Hematopoietic multipotent progenitor cell treated with erythropoietin and hydrocortisone succinate and interleukin-3 and kit ligand, for 4 days (in vitro differentiated cells): ENCODE measurements around the gene COL16A1.

Experiments used
- DNase-seq: peaks from one replicate; pipeline ENCODE4 v3.0.0-alpha.2; 2015

COL16A1 gene

DNA sequence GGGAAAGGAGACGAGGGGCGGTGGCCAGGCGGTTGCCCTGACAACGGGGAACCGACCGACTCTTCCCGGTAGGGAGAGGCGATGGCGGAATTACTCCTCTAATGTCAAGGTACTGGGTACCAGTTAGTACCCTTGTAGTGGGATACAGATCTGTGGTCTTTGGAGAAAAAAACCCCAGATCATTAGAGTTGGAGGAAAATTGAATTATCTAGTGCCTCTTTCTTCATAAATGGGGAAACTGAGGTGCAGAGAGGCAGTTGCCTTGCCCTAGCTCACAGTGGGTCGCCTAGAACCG, 58.6 kb downstream of the COL16A1 start:
- no peak for DNase-seq

DNA sequence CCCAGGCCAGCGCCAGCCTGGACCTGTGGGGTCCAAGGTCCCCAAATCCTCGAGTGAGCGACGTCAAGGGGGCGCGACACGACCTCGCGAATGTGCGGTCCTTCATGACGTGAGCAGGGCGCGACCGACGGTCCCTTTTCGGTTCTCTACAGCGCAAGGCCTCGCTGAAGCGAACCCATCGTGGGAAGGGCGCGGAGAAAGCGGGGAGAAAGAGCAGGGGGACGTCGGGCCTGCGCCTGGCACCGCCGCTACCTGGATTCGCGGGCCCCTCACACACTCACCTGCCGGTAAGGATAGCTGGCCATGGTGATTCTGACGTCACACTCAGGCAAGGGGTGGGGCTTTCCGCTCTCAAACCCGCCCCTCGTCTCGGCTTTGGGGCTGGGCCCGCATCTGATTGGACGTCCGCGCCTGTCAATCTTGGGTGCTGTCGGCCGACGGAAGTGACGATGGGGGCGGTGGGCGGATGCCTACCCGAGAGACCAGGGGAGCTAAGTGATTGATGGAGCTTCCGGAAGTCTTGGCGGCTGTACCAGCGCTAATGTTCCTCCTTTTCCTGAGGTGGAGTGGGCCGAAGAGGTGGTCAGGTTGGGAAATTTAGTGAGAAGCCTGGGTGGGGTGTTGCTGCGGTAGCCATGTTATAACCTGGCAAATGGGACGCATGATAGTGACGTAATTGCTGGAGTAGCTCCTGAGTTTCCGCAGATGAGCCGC, 59.1 kb downstream of the COL16A1 start, which contains the start of gene PEF1:
Gene PEF1, minus strand, starts transcription at position 317 of the 714 bp plus-strand sequence. Its CDS starts 12 bp downstream, at position 305.
- DNase-seq: peak; percentile 99

DNA sequence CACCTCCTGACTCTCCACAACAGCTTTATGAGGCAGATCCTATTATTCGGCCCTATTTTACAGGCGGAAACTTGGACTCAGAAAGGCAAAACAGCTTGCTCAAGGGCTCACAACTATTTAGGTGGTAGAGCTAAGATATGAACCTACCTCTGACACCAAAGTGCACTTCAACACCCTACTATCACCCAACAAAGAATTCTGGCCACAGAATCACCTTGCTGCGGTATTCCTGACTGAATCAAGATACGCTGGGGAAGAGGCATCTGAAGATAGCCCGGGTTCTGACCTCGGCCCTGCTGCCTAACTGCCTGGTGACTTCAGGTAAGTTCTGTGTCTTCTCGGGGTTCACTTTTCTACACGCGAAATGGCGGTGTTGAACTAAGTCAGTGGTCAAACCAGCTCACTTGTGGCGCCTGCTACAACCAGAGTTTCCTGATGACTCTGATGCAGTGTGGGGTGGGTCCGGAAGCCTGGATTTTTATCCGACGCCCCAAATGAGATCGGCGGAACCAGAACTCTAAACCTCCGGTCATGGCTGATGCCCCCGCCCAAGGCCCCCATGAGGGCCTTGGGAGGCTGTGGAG, 59.7 kb downstream of the COL16A1 start:
- DNase-seq: no peak

DNA sequence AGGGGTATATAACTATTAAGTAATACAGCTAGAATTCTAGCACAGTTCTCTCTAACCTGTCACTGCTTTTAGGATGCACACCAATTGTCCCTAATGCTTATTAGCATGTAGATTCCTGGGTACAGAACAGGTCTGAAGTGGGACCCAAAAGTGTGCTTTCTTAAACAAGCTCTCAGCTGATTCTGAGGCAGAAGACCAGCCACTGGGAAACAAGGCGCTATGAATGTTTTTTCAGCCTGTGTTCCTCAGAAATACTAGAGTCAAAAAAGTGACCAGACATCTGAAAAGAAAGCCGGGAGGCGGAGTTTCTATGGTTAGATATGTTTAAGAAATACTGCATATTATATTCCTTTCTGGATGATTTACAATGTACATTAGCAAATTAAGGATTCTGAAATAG, 60.9 kb downstream of the COL16A1 start:
- DNase-seq: no peak

DNA sequence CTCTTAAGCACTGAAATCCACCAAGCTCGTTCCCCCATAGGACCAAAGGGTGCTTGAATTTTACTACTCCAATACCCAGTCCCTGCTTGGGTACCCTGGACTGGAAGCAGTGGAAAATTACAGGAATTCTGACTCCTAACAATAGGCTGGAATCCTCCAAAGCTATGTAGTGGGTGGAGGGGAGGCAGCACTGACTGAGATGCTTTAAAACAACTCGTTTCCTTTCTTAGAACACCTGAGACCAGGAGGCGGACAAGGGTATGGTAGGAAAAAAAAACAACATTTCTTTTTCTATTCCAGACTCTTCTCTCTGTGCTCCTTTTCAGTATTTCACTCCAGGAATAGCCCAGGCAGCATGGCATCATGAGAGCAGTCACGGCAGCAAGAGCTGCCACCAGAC, 61.5 kb downstream of the COL16A1 start:
- no peak for DNase-seq

DNA sequence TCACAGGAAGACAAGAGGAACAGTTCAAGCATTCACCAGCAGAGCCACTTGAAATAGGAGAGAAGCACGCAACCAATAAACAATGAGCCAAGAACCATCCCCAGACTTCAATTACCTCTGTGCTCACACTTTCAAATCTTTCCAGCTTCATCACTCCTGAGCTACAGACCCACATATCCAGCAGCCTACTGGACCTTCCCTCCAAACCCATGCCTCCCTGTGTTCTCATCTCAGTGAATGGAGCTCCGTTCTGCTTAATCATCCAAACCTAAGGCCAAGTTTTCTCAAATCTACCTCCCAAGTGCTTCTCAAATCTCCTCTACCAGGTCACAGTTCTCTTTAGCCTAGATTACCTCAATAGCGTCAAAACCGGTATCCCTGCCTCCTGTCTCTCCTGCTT, 62.9 kb downstream of the COL16A1 start:
- DNase-seq: no peak

DNA sequence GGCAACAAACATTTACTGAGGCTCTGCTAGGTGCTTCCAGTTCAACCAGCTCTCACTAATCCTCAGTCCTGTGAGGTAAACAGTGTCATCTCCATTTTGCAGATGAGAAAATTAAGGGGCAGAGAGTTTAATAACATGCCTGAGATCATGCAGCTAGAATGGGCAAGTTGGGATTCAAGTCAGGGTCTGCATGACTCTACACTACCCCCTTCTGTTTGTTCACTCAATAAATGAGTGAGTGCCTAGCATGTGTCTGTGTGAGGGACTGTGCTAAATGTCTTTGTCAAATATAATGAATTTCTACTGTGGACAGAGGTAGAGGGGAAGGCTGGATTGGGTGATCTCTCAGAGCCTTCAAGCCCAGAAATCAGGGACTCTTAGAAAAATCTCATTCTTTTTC, 63.6 kb downstream of the COL16A1 start:
- peak; percentile 18 for DNase-seq

DNA sequence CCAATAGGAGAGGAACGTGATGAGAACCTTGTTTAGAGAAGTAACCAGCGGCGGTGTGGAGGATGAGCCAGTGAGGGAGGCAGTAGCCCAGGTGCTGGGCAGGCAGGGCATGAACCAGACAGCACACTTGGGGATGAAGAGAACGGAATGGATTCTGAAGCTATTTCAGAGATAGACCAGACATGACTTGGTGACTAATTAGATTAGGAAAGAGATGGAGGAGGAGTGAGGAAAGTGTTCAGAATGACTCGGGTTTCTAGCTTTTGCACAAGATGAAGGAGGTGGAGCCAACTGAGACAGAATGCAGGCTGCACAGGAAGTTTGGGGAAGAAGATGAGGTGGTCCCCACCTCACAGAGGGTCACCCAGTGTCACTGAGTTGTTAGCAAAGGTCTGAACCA, 64.3 kb downstream of the COL16A1 start:
- peak; percentile 49 for DNase-seq

DNA sequence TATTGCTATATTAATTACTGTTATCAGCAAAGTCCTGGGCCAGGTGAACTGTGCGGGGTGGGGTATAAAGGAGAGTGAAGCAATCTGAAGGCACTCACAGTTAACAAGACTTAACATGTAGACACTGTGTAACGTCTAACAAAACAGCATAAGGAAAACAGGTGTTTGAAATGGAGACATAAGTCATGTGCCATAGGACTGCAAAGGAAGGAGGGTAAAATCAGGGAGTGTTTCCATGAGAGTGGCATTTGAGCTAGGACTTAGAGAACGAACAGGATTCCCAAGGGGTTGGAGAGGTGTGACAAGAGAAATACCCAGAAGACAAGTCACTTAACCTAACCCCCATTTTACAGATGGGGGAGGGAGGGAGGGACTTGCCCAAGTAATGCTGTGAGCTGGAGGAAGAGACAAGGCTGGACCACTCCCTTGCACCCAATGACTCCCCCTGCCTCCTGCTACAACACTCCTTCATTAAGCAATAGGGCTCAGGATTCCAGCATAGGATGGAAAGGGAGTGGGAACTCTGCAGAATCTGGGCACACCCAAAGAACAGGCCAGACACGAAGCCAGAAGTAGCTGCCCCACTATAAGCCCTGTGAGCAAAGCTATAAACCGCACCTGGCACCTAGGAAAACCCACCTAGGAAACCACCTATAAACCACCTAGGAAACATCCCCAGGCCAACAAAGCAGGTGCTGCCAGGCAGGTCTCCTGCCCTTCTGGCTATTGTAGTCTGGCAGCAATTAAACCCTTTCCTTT, 65.7 kb downstream of the COL16A1 start:
- DNase-seq: no peak

DNA sequence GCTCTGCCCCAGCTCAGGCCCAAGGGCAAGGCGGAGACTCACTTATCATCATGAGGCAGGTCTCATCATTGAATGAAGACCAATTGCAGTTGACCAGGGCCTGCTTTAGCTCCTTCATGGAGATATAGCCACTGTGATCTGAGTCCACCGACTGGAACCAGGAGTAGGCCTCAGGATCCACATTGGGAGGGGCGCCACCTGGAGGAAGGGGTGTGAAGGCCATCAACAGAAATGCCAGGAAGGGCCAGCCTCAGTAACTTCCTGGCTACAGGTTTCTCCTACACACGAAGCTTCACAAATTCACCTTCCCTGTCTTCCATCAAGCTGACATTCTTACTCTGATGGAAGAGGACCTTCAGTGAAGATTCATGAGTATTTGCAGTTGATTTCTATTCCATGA, 70.7 kb downstream of the COL16A1 start:
- DNase-seq: peak; percentile 72

DNA sequence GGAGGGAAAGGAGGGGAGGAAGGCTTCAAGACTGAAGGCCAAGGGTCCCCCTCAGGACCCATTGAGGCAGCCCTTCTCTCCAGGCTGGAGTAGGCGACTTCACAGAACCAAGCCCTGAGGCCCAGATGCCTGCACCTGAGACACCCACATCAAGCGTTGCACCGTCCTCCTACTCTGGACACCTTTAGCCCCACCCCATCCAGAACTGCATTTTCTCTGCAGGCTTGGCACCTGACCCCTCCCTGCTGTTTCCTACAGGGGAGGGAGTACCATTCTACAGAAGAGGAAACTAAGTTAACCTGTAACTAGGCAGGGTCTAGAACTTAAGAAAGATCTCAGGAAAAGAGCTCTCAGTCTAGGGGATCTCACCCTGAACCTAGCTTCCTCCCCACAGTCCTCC, 71.2 kb downstream of the COL16A1 start:
- no peak for DNase-seq

DNA sequence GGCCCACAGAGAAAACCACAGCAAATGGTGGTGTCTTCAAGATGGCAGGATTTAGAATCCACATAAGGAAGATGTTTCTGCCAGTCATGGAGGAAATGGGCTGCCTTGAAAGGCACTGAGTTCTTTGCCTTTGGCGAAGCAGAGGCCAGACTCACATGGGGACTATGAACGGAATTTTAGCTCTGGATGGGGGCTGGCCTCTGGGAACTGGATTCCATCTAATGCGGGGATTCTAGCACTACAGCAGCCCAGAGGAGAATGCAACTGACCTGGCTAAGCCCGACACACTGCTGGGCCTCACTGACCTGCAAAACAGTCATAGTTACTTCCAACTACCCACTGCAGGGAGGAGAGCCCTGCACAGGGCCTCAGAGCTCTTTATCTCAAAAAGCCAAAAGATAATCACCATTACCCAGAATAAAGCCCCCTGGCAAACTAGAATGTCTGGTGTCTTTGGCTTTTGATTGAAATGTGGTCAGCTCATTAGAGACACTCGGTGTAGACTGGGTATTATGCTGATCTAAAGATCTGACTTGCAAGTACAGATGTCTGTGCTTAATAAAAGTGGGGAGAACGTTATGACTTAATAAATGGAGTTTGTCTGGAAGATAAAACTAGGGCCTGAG, 74.8 kb downstream of the COL16A1 start:
- peak; percentile 29 for DNase-seq

DNA sequence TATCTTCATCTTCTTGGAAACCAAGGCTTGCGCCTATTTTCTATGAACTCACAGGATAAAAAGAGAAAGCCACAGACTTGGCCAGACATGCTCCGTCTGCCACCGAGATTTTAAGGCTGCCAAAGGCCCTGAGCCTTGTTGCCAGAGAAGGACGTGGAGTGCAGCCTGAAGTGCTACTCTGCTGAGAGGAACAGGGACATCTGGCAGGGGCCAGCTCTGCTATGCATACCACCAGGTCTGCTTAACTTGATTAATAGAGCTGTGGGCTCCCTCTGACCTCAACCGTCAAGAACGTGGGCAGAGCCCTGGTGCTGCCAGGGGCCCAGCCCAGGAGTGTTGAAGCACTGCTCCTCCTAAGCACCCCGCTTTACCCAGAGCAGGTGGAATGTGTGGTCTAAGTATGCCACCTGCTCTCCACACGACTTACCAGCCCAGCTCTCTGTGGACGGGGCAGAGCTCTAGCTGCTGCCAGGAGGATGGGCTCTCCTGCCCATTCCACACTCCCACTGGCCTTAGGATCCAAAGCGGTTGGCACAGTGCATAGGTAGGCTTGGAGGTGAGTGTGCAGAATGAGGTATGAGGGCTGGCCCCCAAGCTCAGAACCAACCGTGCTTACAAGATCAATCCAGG, 75.8 kb downstream of the COL16A1 start:
- DNase-seq: peak; percentile 29

DNA sequence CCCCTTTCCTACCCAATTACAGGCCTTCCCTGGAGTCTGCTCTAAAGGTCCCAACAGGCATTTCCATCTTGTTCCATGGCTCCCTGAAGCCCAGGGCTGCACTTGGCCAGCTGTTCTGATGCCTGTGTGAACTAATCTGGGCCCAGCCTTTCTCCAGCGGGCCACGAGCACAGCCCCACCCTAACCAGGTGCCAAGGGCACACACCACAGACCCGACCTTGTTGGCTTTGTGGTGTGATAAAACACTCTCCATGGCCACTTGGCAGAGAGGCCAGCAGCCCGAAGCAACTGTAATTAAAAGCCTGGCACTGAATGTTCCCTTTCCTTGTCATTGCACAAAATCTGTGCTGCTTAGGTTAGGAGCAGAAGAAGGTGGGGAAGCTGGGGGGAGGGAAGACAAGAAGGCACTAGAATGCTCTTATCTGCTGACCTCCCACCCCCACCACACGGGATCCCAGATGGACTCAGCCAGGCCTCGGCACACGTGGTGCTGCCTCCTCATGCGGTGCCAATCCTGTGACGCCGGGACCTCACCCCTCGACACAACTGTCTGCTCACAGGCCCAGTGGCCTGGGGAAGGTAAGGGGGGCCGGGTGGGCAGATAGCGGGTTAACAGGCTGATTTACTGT, 76.4 kb downstream of the COL16A1 start:
- DNase-seq: peak; percentile 10

DNA sequence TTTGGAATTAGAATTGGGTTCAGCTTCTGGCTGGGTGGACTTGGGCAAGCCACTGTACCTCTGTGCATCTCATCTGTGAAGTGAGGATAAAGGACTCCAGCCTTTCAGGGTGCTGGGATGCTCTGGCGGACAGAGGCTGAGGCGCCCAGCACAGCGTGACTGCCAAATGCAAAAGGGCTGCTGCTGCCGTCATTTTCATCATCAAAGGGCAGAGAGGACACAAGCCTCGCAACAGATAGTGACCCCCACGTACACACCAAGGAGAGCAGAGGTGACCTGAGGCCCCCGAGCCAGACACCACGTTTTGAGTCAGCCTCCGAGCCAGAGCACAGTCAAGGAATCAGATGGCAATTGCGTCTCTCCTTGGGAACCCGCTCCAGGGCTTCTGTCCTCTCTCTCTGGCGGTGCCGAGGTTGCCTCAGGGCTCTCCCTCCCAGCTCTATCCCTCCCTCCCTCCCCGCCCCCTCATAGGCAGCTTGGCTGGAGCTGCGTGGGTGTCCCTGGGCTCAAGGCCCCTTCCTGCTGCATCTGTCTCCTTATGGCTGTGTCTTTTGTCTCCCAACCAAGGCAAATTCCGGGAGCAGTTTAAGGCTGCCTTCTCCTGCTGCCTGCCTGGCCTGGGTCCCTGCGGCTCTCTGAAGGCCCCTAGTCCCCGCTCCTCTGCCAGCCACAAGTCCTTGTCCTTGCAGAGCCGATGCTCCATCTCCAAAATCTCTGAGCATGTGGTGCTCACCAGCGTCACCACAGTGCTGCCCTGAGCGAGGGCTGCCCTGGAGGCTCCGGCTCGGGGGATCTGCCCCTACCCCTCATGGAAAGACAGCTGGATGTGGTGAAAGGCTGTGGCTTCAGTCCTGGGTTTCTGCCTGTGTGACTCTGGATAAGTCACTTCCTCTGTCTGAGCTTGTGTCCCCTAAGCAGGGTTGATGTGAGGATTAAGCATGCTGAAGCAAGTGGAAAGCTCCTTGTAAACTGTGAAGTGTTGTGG, 77.3 kb downstream of the COL16A1 start:
- DNase-seq: peak; percentile 15

DNA sequence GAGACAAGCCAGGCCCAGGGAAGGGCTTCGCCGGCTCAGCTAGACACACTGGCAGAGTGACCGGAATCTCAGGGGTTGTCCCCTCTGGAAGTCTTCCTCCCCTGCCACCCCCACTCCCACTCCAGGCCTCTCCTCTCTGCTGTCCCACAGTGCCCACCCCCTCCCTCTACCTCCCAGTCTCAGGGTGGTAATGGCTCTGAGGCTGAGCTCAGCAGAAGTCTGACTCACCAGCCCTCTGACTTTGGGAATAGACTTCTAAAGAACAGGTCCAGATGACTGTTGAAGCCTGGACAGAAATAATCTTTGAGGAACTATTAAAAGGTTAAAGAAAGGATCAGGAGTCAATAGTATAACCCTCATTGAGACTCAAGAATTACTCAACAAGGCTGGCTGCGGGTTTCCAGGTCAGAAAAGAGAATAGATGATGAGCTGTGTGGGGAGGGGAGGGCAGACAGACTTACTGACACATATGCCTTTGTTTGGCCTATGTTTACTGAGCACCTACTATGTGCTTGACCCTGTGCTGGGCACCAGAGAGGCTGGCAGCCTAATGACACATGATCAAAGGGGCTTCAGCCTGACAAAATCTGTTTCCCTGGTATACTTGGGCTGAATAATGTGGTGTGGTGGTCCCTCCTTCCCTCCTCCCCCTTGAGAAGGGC, 78.1 kb downstream of the COL16A1 start:
- DNase-seq: no peak

DNA sequence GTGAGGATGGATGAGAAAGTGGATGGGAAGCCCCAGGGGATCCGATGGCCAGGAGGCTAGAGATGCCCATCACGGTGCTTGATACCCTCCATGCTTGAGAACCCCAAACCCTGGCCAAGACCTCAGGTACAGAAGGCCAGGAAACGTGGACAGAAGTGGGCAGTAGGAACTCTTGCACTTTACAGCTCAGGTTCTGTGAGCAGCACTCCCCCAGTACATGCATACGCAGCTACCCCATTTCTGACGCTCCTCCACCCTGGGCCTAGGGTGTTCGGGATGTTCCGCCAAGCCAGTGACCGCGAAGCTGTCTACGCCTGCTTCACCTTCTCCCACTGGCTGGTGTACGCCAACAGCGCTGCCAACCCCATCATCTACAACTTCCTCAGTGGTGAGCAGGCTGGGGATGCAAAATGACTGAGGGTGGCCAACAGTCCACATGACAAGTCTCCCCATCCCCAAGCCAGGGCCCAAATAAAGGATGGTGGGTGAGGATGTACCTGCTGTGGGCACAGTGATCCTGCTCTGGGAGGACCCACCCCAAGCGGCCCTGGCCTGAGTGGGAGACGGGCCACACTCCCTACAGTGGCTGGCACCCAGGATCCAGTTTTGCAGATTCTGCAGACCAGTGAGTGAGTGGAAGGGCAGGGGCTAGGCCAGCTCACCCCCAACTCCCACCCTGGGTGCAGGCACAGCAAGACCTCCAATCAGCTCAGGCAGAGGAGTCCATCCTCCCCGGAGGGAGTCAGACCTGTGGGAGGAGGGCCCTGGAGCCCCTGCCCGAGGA, 78.9 kb downstream of the COL16A1 start:
- DNase-seq: no peak

DNA sequence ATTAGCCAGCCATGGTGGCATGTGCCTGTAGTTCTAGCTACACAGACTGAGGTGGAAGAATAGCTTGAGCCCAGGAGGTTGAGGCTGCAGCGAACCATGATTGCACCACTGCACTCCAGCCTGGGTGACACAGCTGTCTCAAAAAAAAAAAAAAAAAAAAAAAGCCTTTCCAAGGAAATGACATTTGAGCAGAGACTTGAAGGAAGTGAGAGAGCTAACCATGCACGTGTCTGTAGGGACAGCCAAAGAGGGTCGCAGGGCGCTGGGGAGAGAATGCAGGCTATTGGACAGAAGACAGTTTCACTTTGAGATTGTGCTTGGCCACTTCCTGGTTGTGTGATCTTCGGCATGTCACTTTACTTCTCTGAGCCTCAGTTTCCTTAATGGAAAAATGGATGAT, 79.5 kb downstream of the COL16A1 start:
- no peak for DNase-seq

DNA sequence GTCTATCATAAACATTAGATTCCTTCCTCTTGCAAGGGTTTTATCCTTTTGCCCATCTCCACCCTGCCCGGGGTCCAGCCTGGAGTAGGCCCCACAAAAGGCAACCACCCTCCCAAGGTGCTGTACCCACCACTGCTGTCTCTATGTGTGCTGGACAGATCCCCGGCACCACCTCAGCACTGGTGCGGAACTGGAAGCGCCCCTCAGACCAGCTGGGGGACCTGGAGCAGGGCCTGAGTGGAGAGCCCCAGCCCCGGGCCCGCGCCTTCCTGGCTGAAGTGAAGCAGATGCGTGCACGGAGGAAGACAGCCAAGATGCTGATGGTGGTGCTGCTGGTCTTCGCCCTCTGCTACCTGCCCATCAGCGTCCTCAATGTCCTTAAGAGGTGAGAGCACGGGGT, 80.5 kb downstream of the COL16A1 start:
- DNase-seq: no peak
